ENCODE results near the gene COPE.

The COPE gene

DNA sequence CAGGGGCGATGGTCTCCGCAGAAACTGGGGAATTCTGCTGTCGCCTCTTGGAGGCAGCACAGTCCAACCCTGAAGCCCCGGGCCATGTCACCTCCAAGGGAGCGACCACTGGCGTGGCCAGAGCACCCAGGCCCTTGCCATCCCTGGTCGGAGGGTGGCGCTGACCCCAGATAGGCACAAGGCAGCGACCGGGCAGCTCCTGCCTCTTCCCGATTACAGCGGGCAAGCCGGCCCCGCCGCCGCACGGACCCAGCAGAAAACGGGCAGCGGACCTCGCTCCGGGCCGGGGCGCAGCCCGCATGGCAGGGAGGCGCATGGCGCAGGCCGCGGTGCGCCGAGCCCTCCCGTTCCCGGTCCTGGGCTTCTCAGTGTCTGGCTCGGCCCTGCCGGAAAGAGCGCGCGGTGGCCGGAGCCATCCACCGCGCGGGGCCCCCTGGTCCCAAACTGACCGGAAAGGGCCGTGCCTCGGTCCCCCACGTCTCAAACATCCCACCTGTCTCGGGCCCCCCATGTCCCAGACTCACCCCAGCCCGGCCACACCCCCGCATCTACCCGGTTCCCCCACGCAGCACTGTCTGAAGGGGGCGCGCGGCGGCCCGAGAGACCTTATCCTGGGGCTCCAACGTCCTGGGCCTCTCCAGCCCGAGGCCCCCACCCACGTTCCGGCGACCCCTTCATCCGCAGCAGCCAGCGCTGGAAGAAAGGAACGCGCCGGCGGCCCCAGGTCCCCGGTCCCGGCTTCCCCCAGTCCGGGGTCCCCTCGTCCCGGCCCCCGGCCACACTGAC lies 24.0 kb downstream of the COPE start:
- no peak for DNase-seq (ENCODE audit: low read depth in 3 of 3)

DNA sequence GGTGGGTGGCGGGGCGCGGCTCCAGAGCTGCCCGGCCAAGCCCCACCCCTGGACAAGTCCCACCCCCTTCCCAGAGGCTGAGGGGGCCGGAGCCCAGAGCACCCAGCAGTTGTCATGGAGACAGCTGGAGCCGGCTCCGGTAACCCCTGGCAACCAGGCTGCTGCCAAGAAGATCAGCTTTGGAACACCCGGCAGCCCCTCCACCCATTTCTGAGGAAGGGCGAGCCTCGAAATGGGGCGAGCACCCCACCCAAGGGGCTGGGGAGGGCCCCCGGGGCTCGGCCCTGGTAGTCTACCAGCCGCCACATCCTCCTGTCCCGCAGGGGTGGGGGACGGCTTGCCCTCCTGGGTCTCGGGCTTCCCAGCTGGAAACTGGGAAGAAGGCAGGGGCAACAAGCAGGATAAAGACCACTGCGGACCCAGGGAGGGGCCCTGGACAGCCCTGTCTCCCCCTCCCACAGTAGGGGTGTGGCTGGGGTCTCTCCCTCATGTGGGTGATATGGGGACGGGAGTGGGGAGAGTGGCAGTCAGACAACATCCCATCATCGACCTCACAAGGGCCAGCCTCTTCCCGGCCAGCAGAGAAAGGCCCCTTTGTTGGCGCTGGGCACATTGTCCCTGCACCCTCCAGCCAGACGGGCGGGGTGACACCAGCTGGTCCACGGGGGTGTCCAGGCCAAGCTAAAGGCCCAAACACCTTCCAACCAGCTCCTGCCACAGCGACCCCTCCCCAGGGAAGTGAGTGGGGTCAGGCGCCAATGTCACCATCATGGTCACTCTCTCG lies 24.7 kb downstream of the COPE start:
- DNase-seq (ENCODE audit: low read depth in 3 of 3): no peak

DNA sequence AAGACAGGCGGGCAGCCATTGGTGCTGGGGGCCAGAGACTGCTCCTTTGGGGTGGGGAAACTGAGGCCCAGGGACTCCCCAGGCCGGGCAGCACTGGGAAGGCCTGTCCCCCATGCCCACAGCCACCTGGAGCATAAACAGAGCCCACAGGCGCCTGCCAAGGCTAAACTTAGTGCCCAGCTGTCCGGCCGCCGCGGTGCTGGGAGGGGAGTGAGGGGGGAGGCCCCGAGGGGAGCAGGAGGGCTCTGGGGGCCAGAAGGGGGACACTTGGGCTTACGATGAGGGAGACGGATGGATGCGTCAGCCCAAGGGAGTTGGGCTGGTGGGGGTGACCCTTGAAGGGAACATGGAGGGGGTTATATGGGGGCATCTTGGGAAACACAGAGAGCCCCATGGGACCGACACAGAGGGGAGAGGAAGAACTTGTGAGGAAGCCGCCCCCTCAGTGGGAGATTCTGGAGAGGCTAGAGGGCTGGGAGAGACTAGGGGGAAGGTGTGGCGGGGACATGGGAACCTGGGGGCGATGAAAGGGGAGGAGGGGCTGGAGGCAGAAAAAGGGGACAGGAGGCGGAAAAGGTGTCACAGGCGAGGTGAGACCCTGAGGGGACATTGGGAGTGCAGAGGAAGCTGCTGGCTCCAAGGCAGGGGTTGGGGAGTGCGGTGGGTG lies 25.5 kb downstream of the COPE start:
- no peak for DNase-seq (ENCODE audit: low read depth in 3 of 3)

DNA sequence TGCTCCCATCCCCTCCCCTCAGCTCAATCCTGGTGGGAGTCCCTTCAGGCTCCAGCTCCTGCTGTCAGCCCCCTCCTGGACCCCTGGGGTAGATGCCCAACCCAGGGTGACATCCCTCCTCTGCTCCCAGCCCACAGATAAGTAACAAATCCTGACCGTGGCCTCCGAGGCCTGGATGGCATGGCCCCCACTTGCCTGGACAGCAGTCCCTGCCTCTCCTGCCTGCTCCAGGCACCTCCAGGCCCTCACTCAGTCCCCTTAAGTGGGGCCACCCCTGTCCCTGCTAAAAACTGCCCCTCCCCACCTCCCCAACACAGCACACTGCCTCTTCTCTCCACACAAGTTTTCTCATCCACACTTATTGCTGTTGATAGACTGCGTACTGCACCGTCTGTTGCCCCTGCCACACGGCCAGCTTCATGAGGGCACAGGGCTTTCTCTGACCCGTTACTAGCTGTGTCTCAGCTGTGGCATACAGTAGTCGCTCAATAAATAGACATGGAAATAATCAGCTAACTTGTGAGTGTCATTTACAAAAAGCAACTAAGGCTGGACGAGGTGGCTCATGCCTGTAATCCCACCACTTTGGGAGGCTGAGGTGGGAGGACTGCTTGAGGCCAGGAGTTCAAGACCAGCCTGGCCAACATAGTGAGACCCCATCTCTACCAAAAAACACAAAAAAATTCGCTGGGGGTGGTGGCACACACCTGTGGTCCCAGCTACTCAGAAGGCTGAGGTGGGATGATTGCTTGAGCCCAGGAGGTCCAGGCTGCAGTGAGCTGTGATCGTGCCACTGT lies 29.0 kb downstream of the COPE start:
- DNase-seq (ENCODE audit: low read depth in 3 of 3): no peak

DNA sequence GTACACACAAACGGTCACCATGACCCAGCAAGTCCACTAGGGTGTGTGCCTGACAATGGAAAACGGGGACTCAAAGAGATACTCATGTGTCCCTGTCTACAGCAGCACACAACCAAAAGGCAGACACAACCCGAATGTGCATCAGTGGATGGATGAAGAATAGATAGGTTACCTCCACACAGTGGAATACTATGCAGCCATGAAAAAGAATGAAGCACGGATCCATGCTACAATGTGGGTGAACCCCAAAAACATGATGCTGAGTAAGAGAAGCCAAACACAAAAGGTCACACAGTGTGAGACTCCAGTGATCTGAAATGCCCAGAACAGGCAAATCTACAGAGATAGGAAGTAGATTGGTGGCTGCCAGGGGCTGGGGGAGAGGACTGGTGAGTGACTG lies 32.2 kb downstream of the COPE start:
- no peak for DNase-seq (ENCODE audit: low read depth in 3 of 3)

DNA sequence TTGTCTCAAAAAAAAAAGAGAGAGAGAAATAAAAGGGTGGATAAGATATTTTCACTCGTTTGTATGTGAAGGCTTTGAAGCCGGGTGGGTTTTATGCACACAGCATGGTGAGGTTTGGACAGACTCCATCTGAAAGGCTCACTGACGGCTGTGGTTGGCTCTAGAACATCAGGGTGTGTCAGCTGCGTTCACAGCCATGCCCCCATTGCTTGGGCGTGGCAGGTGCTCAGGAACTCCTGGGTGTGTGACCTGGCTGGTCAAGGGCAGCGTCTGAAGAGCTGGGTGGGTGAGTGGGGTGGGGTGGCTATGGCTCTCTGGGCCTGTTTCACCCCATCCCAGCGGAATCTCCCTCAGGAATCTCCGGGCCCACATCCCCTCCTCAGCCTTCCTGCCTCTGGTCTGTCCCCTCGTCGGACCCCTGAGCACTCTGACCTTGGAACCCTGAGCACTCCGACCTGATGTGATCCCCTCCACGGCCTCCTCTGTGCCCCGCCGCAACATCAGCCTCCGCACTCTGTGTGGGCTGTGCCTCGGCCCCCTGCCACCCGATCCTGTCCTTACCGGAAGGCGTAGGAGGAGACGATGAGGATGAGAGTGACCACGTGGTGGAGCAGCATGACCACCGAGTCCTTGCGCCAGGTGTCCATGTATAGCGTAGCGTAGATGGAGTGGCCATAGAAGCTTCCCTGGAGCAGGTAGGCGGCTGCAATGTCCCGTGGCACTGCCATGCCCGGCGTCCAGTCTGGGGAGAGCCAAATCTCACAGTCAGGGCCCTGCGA lies 35.5 kb downstream of the COPE start:
- no peak for DNase-seq (ENCODE audit: low read depth in 3 of 3)

DNA sequence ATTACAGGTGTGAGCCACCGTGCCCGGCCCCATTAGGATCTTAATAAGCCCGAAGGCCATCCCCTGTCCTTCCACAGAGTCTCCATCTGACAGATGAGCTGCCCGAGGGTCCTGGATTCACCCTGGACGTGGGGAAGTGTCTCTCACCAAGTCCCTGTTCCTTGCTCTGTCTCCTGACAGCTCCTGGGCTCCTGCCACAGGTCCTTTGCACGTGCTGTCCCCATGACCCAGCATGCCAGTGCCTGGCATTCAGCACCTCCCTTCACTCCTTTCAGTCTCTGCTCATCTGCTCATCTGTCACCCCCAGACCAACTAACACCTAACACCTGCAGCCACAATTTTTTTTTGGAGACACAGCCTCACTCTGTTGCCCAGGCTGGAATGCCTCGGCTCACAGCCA lies 37.7 kb downstream of the COPE start:
- no peak for DNase-seq (ENCODE audit: low read depth in 3 of 3)

DNA sequence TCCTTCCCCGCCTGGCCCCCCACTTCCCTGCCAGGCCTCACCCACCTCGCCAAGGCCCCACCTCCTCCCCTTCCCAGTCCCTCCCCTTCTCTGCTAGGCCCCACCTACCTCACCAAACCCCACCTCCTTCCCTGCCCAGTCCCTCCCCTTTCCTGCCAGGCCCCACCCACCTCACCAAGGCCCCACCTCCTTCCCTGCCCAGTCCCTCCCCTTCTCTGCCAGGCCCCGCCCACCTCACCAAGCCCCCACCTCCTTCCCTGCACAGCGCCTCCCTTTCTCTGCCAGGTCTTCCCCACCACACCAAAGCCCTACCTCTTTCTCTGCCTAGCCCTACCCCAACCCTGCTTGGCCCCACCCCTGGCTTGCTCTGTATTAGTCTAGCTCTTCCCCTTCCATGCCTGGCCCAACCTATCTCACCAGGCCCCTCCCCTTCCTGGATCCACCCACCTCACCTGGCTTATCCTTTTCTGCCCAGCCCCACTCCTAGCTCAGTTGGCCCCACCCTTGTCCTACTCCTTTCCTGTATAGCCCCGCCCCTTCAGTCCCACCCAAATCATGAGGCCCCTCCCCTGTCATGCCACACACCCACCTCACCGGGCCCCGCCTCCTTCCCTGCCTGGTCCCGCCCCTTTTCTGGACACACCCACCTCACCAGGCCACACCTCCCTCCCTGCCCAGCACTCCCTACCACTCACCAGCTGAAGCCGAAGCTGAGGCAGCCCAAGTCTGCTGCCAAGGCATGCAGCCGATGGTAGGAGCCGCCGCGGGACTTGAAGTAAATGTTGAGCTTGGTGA lies 39.4 kb downstream of the COPE start:
- DNase-seq (ENCODE audit: low read depth in 3 of 3): no peak

DNA sequence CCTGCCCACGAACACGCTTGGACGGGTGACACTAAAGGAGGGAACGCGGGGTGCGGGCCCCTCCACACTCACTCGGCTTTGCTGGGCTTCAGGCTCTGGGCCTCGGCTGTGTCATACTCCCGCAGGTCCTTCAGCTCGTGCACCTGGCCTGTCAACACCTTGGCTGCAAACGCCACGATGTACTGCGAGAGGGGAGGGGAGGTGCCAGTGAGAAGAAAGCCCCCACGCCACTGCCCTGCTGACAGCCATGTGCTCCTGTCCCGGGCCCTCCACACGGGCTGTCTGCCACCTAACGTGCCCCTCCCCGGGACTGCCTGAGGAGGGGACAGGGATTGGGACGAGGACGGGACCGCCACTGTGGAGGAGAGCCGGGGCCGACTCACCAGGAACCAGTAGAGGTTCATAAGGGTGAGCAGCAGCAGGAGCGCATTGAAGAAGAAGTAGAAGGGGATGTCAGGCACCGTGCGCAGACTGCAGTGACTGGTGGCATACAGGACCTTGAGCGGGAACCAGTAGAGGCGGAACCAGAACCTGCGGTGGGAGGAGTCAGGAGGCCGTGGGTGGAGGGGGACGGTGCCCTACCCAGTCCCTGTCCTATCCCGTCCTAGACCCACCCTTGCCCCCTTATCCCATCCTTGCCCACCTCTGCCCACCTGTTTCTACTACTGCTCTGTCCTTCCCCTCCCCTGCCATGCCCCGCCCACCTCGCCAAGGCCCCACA lies 40.2 kb downstream of the COPE start:
- no peak for DNase-seq (ENCODE audit: low read depth in 3 of 3)

DNA sequence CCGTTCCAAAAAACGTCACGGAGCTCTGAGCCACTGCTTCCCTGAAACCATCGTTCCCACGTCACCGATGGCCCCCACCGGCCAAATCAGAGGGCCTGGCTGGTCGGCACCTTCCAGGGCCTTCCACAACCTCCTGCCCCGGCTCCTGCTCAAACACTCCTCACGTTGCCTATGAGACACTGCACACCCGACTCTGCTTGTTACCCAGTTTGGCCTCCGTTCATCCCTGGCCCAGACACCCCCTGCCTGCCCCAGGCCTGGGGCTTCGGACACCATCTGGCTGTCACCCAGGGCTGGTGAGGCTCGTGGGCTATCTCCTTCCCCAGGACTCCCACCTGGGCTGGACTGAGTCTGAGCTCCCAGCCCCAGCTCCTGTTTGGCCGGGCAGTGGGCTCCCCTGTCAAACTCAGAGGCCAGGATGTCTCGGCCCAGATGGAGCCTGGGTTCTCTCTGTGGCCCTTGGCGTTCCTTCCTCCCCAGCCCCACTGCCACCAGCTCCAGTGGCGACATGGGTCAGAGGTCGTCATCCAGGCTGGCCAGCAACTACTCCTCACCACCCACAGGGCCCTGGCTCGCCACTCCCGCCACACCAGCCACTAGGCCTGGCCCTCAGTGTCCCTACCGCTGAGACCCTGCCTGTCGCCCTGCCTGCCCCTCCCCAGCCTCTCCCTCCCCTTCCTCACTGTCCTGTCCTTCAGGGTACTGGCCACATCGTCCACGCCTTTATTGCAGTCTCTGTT lies 41.0 kb downstream of the COPE start:
- DNase-seq (ENCODE audit: low read depth in 3 of 3): no peak

DNA sequence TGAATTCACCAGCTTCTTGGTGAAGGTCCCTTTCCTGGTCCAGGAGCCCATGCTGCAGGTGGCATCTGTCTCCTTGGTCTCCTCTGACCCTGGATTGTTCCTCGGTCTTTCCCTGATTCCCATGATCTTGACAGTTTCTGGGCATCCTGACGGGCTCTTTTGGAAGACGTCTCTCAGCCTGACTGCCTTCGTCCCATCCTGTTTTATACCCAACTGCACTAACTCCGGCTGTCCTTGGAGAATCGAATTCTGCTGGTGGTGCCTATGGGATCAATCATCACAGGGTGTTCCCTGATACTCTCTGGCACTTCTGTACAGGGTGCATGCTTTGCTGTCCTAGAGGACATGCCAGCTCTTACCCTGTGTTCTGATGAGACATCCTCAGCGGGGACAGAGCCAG lies 42.3 kb downstream of the COPE start:
- DNase-seq (ENCODE audit: low read depth in 3 of 3): no peak

DNA sequence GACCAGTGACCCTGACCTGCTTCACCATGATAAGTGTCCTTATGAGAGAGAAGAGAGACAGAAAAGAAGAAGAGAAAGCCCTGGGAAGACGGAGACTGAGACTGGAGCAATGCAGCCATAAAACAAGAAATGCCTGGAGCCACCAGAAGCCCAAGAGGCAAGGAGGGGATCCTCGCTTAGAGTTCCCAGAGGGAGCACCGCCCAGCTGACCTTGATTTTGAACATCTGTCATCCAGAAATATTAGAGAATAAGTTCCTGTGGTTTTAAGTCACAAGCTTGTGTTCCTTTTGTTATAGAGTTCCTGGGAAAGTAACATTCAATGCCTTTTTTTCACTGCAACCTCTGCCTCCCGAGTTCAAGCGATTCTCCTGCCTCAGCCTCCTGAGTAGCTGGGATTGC lies 43.5 kb downstream of the COPE start:
- no peak for DNase-seq (ENCODE audit: low read depth in 3 of 3)

DNA sequence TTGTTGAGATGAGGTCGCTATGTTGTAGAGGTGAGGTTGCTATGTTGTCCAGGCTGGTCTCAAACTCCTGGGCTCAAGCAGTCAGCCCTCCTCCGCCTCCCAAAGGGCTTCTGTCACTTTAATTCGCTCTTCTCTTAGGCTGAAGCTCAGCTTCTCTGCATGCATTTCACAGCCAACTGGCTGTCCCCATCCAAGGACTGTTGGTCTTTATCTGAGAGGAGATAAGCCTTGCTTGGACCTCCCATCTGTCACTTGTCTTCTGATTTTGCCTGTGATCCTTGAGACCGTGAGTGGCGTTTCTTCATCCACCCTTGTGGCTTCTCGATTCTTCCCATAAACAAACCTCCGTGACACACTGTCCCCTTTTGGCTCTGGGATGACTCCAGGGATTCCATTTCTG lies 47.6 kb downstream of the COPE start:
- no peak for DNase-seq (ENCODE audit: low read depth in 3 of 3)

DNA sequence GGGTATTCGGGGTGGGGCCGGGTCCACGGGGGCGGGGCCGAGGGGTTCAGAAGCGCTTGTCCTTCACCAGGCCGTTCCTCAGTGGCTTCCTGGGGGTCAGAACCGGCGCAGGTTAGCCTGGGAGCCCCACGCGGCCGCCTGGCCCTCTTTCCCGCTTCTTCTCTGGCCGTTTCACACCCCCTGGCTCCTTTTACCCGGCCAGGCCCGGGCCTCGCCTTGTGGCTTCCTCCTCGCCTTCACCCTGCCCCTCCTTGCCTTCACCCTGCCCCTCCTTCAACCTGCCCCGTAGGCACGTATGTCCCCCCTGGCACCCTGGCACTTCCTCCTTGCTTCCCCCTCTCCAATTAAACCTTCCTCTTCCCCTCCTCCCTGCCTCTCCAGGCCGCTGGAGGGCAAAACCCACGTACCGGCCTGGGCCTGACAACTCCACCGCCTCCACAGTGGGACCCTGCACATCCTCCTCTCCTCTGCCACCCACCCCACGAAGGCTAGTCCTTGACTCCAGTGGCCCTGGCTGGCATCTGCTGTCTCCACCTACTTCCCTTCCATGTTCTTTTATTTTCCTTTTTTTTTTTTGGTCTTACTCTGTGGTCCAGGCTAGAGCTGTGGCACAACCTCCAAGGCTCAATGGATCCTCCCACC lies 48.5 kb downstream of the COPE start:
- DNase-seq (ENCODE audit: low read depth in 3 of 3): no peak

DNA sequence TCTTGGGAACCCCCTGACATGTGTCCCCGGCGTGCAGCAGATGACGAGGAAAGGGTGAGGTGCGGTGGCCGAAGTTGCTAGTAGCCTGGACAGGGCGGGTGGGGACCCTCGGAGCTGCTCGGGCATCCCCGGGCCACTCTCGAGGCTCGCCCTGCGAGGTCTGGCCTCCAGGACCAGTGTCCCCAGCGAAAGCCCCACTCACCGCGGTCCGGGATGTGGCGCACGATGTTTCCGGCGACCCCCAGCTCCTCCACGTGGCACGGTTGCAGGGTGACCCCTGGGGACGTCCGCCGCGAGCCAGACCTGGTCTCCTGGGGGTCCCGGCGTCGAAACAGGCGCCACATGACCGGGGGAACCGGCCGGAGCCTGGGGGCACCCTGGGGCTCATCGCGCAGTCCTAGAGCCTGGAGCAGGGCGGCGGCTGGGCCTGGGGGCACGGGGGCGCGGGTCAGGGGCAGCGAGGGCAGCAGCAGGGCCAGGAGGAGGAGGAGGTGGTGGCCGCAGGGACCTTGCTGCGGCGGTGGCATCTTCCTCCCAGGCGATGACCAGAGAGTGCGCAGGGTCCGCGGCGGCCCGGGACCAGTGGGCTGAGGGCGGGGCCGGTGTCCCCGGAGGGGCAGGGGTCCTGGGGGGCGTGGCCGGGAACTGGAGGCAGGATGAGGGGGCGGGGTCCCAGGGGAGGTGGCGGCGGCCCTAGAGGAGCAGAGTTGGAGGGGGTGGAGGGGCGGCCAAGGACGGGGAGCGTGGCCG lies 49.2 kb downstream of the COPE start:
- DNase-seq (ENCODE audit: low read depth in 3 of 3): no peak

DNA sequence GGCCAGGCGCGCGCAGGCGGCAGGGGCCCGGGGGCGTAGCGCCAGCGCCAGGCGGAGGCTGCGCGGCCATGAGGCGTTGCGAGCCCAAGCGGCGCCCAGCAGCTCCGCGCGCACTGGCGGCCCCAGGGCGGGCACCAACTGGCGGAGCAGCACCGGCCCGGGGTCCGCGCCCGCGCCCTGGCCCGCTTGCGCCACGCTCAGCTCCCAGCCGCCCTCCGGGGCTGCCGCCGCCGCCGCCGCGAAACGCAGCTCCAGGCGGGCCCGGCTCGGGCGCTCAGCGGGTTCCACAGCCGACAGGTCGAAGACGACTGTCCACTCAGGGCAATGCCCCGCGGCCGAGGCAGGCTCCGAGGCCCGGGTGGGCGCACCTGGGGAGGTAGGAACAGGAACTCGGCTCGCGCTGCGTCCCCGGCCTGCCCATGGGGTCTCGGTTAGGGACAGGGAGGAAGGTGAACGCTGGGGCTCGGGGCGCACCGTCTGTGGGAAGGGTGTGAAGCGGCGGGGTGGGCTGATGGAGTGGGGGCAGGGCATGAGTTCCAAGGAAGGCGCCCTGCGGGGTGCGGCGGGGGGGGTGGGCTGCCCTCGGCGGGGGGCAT lies 50.1 kb downstream of the COPE start:
- no peak for DNase-seq (ENCODE audit: low read depth in 3 of 3)

DNA sequence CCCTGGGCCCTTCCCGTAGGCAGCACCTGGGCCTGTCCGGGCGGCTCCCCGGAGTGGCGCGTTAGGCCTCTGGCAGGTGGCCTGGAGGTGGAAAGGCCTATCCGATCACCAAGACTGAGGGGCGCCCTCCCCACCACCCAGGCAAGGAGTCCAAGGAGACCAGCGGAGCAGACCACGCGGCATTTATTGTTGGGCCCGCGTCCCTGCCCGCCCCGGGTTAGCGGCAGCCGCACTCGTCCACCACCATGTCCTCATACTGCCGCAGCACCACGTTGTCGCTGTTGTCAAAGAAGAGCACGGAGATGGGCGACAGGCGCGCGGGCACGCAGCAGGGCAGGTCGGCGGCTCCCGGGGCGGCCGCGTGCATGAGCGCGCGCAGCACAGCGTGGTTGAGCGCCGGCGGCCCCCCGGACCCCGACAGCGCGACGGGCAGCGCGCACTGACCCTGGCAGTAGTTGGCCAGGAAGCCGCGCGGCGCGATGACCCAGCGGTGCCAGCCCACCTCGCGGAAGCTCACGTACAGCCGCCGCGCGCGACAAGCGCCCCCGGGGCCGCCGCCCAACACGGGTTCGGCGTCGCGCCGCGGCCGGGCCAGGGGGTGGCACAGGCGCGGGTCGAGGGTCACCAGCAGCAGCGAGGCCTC lies 50.7 kb downstream of the COPE start:
- no peak for DNase-seq (ENCODE audit: low read depth in 3 of 3)
